Gastrocnemius medialis (tissue), 4 donors: ENCODE data around the gene ATP13A1.

Experiments
- CTCF ChIP-seq, 5 experiments: fragments of 450-650 bp in 3 of 5; fragments of 200-600 bp in 2 of 5; sonication (generic) in 2 of 5; IDR thresholded peaks in 4 of 5; conservative IDR thresholded peaks in 1 of 5; 1 replicate in 4 of 5; 2 replicates in 1 of 5; pipeline ENCODE4 v1.5.1; 2016 to 2019; ENCODE audit warnings: antibody characterized with exemption in 5 of 5, mild to moderate bottlenecking in 3 of 5, moderate library complexity in 3 of 5
- POLR2A ChIP-seq, 2 donors: fragments of 450-650 bp; IDR thresholded peaks; one replicate each; pipeline ENCODE4 v1.6.1; 2017; ENCODE audit warnings: antibody characterized with exemption in 2 of 2, mild to moderate bottlenecking in 2 of 2, moderate library complexity in 2 of 2

GRCh38 chr19:19623383-19623782 lies 40.1 kb downstream of the ATP13A1 start:
- TF ChIP-seq CTCF (IDR thresholded peaks at IDR 0.05 in 4 of 5, conservative IDR thresholded peaks at IDR 0.05 in 1 of 5): no peak
- no peak for TF ChIP-seq POLR2A (IDR thresholded peaks at IDR 0.05)
